Retina (tissue), 1 donor: ENCODE data around the gene COQ10B.

Experiments used
- DNase-seq: peaks from one replicate; pipeline ENCODE4 v3.0.0-alpha.2; 2016

COQ10B gene

GRCh38 chr2:197502685-197503084 is 49.3 kb downstream of the COQ10B start:
- DNase-seq = no peak

- DNase-seq = no peak
Measured at GRCh38 chr2:197504000-197504399, 50.6 kb downstream of the COQ10B start.

GRCh38 chr2:197504512-197504911 is 51.2 kb downstream of the COQ10B start:
- no peak for DNase-seq

DNA sequence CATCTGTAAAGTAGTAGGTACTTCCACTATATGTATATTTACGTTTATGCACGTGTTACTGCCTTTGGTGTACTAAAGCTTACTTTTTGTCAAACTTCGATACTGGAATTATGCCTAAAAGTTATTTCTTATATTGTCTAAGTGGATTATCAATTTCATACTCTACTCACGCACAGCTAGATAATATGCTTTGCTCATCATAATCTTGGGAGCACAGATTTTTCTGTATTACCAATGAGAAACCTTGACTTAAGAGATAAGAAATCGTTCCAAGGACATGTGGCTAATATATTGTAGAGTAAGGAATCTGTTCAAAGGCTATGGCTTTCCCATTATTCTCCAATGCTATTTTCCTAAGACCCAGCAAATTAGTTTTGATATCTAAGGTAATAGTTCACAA is 53.3 kb downstream of the COQ10B start:
- no peak for DNase-seq

DNA sequence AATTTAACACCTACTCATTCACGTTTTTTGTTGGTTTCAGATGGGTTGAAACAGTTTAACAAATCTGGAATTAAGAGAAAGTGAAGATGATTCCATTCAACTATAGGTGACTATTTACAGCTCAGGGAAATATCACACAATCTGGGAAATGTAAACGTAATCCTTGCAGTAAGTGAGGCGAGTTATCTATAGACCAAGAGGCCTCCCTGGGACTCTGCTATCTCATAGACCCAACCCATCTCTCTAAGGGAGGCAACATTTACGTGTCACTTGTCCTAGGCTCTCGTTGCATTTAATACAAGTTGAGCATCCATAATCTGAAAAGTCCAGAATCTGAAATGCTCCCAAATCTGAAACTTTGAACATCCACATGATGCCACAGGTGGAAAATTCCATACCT is 60.6 kb downstream of the COQ10B start:
- DNase-seq = no peak

- no peak for DNase-seq
Measured at GRCh38 chr2:197514754-197515153, 61.4 kb downstream of the COQ10B start.

DNA sequence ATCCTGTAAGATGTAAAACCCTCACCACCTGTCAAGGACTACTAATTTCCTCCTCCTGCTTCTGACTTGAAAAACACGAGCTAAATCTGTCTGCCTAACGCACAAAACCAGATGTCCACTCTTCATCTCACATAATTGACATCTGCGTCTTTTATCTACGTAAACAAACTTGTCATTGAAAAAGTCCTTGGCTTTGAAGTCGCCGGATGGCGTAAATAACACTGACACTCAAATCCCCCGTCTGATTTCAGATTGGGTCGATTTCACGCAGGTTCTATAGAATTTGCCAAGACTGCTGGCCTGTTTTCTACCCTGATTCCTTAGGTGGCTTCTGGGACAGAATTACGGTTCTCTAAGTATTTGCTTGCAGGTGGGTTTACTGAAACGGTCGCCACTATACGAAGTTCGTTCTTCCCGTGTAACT is 62.0 kb downstream of the COQ10B start:
- DNase-seq = no peak

- peak; percentile 99 for DNase-seq
Measured at GRCh38 chr2:197515739-197516392, 62.5 kb downstream of the COQ10B start, which contains the start of gene MOB4. MOB4 (plus strand) TSS chr2:197516066; CDS start chr2:197516087, 21 bp downstream.

GRCh38 chr2:197516393-197516761 is 63.0 kb downstream of the COQ10B start:
- DNase-seq = no peak

- no peak for DNase-seq
Measured at GRCh38 chr2:197517150-197517549, 63.8 kb downstream of the COQ10B start.
